Nucleus accumbens (tissue), 56 donors: ENCODE data around the gene PLEKHD1.
A peak's percentile ranks its signal among the peaks of the same experiment; 100 is the strongest.

Experiments
- DNase-seq, 56 donors: peaks; one replicate each; lab custom pipeline; 2025; lab: John Stamatoyannopoulos, UW

The PLEKHD1 gene

DNA sequence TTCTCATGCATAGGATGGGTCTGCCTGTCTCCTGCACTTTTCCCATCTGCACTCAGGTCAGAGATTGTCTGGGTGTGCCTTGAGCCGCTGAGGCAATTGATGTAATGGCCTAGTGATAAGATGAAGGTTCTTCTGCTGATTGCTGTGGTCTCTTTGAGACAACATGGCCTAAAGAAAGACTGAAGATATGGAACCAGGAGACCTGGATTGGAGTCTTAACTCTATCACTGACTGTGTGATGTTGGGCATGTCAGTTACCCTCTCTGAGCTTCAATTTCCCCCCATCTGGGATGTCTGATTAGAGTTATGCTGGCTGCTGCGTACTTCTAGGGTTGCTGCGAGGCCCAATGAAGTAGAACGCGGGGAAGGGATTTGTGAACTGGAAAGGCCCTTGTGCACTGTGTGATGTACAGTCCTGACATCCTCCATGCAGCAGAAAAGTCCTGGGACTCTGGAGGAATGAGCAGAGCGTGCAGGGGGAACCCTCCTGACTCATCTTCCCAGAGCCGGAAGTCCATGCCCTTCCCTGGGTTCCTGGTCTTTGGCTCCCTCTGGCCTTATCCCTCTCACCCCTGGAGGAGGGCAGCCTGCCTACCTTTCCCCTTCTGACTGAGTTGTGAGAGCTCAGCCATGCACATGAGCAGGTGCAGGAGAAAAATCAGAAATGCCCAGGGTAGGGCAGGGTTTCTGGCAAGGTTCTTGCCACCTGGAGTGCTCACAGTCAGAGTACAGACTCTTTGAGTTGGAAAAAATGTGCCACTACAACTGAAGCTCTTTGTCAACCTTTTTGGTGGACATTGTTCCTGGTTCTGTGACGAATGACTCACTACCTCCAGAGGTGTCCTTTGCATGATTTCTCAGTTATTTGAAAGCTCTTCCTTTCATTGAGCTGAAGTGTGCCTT, 21.1 kb downstream of the PLEKHD1 start:
- no peak for DNase-seq

DNA sequence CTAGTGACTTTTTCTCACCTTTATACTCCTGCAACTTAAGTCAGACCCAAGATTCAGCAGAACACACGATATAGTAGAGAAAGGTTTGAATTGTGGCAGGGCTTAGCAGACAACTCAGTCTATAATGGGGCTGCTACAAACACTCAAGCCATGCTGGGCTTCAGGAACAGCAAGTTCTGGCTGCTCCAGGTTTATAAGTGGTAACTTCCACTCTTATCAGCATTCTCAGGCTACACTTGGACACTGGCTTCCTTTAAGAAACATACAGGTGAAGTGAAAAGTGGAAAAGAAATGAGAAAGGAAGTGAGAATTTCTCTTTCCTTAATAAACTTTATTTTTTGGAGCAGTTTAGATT, 21.7 kb downstream of the PLEKHD1 start:
- DNase-seq = no peak

DNA sequence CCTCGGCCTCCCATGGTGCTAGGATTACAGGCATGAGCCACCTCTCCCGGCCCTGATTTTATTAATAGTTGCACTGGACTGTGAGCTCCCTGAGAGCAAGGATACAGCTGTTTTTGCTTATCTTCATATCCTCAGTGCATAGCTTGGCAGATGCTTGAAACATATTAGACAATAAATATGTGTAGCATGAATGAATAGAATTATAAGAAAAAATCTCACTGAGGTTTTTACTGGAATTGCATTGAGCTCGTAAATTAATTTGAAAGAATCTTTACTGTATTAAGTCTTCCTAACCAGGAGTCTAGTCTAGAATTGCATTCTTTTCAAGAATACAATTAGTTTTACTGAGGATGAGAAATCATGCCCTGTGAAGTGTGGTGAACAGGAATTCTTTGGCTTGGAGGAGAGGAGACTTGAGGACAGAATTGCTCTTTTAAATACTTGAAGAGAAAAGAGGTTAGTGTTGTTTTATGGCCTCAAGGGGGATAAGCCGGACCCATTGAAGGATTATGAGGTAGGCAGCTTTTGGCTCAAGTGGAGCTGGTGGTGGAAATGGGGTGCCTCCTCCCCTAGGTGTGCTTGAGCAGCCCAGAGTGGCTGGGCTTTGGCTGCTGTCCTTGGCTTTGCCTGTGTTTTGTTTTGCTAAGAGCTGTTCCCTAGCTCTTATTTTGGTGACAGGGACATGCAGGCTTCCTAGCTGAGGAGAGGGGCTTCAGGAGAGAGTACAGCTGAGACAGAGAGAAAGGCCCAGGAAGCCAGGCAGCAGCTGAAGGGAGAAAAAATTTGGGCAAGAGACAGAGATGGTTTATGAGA, 34.0 kb downstream of the PLEKHD1 start:
- no peak for DNase-seq

DNA sequence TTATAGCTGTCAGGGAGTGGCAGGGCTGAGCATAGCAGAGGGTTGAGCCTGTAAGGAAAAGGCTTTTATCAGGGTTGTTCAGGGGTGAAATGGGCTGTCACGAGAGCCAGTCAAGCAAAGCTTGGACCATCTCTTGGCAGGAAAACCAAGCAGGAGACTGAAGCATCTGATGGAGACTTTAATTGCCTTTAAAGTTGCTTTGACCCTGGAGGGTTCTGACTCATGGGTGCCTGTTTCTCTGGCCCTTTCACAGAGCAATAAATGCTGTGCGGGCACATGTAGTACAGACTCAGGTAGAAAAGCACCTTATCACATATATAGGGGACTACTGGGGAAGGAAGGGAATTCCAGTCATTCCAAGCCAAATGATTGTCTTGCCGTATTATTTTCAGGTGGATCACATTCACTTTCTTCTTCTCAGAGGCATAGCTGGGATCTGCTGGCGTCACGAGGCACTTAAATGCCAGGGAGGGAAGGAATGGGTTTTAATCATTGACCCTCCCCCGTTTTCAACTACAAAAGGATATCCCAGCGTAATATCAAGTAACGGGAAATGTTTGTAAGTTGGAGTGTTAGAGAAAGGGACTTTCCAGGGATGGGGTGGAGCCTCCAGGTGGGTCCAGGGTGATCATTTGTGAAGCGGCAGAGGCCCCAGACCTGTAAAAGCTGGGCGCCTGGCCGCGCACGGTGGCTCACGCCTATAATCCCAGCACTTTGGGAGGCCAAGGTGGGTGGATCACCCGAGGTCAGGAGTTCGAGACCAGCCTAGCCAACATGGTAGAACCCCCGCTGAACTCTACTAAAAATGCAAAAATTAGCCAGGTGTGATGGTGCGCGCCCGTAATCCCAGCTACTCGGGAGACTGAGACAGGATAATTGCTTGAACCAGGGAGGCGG, 34.9 kb downstream of the PLEKHD1 start:
- DNase-seq = no peak

DNA sequence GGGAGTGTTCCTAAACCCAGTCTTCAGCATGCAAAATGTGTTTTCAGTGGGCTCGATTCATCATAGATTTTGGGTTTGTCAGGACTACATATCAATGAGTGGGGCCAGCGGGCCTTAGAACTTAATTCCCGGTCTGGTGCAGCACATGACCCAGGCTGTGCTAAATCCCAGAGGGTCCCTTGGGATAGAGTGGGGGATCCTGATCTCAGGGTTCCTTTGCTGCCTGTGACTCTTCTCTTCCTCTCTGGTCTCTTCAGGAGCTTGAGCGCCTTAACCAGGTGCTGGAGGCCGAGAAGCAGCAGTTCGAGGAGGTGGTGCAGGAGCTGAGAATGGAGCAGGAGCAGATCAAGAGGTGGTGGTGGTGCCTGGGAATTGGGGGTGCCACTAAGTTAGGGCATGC, 37.5 kb downstream of the PLEKHD1 start:
- no peak for DNase-seq

DNA sequence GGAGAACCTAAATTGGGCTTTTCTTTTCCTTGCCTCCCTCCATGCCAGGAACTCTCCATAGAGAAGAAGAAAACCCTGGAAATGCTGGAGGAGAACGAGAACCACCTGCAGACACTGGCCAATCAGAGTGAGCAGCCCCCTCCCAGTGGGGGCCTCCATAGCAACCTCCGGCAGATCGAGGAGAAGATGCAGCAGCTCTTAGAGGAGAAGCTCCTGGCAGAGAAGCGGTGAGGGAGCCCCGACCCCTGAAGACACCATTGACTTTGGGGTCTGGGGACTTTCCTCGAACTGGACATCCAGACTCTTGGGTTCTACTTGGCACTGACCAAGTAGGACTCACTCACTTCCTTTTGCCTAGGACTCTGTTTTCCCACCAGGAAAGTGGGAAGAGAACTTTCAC, 41.4 kb downstream of the PLEKHD1 start:
- DNase-seq = no peak

DNA sequence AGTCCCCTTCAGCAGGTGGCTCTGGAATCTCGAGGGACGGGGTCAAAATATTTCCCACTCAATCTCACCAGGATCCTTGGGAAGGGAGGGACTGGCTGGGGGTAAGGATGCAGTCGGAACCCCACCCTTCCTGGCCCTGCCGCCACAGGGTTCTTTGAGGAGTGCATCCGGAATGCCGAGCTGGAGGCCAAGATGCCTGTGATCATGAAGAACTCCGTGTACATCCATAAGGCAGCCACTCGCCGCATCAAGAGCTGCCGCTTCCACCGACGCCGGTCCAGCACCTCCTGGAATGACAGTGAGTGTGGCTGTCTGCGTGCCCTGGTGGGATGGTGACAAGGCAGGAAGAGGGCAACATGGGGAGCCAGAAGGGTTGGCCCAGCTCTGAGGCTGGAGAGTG, 43.1 kb downstream of the PLEKHD1 start:
- no peak for DNase-seq

DNA sequence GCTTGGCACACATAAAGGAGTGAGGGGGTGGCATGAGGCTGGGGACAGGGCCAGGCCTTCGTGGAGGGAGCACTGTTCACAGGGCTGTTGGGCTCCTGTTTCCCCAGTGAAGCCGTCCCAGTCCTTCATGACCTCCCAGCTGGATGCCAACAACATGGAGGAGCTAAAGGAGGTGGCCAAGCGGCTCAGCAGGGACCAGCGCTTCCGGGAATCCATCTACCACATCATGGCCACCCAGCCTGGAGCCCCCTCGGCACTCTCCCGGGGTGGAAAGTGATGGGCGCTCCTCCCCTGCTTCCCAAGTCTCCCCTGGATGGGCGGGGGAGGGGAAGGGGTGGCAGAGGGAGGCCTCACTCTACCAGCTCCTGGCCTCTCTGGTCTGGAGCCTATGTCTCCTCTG, 43.6 kb downstream of the PLEKHD1 start:
- DNase-seq = no peak

DNA sequence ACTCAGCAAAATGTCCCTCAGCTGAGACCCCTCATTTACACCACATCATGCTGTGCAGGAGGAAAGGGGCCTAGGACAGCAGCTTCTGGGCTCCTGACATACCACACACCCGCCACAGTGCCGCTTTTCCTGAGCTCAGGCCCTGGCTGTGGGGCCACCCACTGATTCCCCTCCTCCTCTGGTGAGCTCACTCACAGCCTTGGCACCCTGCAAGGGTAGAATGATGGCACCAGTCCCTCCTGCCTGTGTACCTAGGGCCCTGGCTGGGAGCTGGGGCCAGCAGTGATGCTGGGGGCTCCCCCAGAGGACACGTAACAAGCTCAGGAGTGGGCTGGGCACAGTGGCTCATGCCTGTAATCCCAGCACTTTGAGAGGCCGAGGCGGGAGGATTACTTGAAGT, 44.4 kb downstream of the PLEKHD1 start:
- DNase-seq = no peak

DNA sequence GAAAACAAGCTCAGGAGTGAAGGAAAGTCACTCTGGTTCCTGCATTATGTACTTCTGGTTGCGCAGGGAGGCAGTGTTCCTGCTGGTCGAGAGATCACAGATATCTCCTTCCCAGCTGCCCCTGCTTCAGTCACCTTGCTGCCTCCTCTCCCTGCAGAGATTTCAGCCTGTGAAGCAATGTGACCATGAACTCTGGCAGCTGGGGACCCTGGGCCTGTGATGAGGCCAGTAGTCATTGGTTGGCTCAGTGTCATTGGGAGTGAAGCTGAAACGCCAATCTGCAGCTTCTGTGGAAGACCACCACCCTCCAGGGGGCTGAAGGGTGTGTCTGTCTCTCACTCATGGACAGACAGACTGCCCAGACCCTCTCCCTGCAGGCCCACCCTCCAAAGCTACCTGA, 45.0 kb downstream of the PLEKHD1 start:
- DNase-seq = no peak

DNA sequence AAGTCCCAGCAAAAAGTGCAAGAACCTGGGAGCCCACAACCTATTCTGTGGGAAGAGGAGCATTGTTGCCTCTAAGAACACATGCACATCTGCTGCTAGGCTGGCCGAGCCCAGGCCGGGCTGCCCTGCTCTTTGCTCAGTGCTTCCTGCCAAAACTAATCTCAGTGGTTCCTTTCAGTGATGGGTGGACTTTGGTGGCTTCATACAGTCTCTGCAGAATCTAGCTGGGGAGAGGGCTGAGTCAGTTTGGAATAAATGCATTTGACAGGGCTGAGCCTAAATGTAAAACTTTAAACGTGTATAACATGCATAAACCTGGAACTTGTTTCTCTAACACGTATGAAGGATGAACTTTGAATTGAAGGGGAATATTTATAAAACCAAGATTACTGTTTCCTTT, 45.6 kb downstream of the PLEKHD1 start:
- no peak for DNase-seq

DNA sequence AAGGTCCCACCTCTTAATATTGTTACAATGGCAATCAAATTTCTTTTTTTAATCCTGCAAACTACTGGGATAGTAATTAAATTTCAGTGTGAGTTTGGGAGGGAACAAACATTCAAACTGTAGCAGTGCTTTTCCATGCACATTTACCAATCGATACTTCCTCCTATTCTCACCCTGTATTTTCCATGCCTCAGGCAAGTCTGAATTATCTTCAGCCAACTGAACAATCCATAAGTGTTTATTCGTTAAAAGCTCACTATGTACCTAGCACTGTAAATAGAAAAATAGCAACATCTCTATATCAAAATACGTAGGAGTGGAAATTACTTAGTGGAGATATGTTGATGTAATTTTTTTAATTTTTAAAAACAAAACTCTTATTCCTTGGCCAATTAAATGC, 46.6 kb downstream of the PLEKHD1 start:
- no peak for DNase-seq

DNA sequence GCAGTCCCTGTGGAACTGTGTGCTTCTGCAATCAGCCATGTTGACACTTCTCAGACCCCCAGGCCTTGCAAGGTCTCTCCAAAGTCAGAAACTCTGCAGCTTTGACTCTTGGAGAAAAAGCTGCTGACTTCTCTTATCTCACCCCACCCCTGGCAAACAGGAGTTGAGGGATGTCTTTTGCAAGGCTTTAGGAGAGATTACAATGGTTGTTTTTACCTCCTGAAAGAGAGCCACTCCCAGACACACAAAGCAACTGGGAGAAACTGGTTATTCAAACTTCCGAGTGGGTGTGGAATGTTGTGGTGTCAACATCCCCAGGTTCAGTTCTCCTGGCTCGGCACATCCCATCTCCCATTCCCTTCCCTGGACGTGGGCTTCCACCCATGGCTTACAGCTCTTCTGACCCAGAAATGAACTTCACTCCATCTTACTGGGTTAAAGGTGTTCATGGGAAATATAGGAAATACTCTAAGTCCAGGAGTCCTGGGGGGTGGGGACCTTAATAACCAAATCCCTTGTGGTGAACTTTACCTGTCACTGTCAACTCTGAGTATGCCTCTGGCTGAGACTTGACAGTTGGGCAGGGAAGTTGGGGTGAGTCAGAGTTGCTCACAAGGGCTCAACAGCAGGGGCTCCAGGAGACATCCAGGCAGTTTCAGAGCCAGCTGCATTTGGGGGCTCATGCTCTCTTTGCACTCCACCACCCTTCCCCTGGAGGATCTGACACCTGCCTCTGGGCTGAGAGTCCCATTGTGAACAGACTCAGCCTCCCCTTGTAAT, 48.2 kb downstream of the PLEKHD1 start:
- no peak for DNase-seq

DNA sequence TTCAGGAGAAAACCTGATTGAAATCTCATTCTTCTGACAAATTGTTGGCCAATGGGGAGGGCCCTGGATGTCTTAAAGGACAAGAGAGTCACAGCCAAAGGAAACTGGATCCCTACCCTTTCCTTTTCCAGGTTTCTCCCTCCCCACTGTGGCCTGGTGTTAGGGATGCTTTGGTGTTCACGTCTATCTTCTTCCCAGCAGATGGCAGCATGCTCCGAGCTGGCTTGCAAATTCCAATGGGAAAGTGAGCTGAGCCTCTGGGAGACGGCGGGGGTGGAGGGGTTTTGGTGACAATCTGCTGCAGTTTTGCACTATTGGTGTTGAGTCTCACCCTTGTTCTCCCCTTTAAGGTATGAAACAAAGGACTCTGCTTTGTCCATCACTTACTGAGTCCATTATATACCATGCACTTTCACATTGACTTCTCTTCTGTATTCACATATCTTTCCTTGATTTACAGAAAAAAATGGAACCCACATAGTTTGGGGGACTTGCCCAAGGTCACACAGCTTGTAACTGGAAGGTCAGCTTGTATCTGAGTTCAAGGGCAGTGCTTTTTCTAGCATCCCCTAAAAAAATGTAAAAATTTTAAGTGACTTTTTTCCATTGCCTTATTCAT, 50.8 kb downstream of the PLEKHD1 start:
- DNase-seq = peak in 37 of 56 donors; percentile 4 to 79 (median 29)

DNA sequence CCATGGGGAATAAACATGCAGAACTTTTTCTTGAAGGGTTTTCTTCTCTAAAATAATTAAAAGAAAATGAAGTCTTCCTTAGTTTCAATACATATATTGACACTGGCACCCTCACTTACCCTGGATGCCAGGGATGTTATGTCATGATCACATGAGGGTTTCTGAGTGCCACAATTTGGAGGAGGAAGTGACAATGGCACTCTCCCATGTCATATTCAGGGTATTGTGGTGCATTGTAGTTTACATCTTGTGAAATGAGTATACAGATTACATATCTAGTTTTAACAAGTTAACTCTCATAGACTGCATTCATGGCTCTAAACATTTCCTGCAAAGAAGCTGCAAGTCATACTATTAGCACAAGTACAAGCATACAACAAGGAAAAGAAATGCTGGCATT, 52.4 kb downstream of the PLEKHD1 start:
- no peak for DNase-seq

DNA sequence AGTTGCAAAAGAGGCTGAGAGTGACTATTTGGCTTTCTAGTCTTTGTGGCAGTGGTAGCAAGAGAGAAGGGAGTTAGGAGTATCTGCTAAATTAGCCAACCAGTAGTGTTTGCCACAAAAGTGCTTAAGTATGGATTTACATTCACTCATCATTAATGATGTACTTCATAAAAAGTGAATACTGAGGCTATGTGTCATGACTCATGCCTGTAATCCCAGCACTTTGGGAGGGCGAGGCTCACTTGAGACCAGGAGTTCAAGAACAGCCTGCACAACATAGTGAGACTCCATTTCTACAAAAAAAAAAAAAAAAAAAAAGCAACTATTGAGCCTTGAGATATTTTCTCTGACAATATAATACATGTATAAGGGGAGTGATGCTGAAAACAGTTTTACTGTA, 53.4 kb downstream of the PLEKHD1 start:
- no peak for DNase-seq

DNA sequence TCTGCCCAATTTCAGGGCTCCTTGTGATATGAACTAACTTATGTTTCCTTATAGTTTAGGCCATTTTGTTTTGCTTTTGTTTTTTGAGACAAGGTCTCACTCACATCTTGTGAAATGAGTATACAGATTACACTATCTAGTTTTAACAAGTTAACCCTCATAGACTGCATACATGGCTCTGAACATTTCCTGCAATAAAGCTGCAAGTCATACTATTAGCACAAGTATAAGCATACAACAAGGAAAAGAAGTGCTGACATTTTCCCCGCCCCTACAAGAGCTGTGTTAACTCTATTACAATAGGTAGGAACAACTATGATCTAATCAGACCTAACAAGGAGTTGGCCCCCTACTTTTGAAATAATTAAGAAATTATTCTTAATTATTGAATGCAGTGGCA, 54.2 kb downstream of the PLEKHD1 start:
- no peak for DNase-seq

DNA sequence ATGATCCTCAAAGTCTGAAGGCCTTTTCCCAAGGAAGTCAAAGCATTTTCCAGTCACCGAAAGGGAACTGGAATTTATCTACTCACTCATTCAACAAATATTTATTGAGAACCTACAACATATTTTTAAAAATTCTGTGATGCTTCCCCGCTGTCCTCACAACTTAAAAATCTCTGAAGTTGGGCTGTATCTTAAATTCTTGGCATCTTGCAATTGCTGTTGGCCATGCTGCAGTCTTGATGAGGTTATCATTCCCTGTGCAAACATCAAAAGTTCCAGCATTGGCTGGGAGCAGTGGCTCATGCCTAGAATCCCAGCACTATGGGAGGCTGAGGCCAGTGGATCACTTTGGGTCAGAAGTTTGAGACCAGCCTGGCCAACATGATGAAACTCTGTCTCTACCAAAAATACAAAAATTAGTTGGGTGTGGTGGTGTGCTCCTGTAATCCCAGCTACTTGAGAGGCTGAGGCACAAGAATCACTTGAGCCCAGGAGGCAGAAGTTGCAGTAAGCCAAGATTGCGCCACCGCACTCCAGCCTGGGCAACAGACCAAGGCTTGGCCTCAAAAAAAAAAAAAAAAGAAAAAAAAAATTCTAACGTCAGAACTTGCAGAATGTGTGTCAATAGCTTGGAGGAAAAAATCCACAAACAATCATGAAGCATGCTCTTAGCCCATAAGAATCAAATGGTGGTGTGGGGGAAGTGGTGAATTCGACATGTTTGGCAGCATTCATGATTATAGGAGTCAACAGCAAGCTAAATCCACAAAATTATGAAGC, 55.3 kb downstream of the PLEKHD1 start:
- no peak for DNase-seq
